Mucosa of stomach (tissue), 1 donor: Measurements from ENCODE around the gene RPL28.
"Not testable (repeated sequence)": the region's sequence is repeated elsewhere in the genome, so short reads cannot be mapped to it uniquely, and the experiment has no call there.

ENCODE experiments used
- H3K27me3 ChIP-seq: one replicate; pipeline ENCODE4 v1.7.0; 2013; ENCODE audit warnings: mild to moderate bottlenecking, low read length; ENCODE audit not compliant: control insufficient read depth, insufficient read depth
- H3K36me3 ChIP-seq: one replicate; pipeline ENCODE4 v1.7.0; 2013; ENCODE audit warnings: low read length; ENCODE audit not compliant: control insufficient read depth, insufficient read depth
- H3K4me1 ChIP-seq: one replicate; pipeline ENCODE4 v1.7.0; 2013; ENCODE audit warnings: mild to moderate bottlenecking, low read length; ENCODE audit not compliant: control insufficient read depth, insufficient read depth
- H3K4me3 ChIP-seq: one replicate; pipeline ENCODE4 v1.7.0; 2013; ENCODE audit warnings: low read length
- H3K9ac ChIP-seq: one replicate; pipeline ENCODE4 v1.7.0; 2013; ENCODE audit warnings: mild to moderate bottlenecking, low read length, moderate library complexity
- H3K9me3 ChIP-seq: one replicate; pipeline ENCODE4 v1.7.0; 2013; ENCODE audit warnings: mild to moderate bottlenecking, low read length, moderate library complexity; ENCODE audit not compliant: control insufficient read depth
- donor health status: Pancreatic carcinoma.

Gene RPL28

GRCh38 chr19:55398200-55398925, 12.6 kb downstream of the RPL28 start:
- Histone ChIP-seq H3K4me1 (no peaks in the 10 kb centered on the region), H3K36me3 (peaks cover 12% of the 10 kb centered on the region), H3K9me3 (no peaks in the 10 kb centered on the region), H3K4me3 (no peak overlapping the region), H3K27me3 (no peaks in the 10 kb centered on the region), H3K9ac (no peak overlapping the region)

- H3K9me3 ChIP-seq: no peaks in the 10 kb centered on the region
- H3K4me1 ChIP-seq: no peaks in the 10 kb centered on the region
- no peak overlapping the region for H3K9ac ChIP-seq
- H3K36me3 ChIP-seq: peaks cover 12% of the 10 kb centered on the region
- no peak overlapping the region for H3K4me3 ChIP-seq
- H3K27me3 ChIP-seq: no peaks in the 10 kb centered on the region
These were observed 14.8 kb downstream of the RPL28 start for GRCh38 chr19:55400281-55401087.

DNA sequence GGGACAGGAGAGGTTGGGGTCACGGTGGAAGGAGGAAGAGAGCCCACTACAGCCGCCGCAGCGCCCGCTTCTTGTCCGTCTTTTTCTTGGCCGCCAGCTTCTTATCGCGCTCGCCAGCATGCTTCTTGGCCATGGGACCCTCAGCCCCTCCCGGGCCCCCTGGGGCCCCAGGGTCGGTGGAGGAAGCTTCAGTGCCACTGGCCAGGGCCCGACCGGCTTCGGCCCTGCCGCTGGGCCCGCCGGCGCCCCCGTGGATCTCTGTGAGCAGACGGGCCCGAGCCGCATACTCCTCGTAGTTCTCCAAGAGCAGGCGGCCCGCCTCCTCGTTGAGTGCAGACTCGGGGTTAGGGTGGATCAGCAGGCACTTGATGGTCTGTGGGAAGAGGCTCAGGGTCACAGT, 15.7 kb downstream of the RPL28 start:
- H3K36me3 ChIP-seq: peaks cover 12% of the 10 kb centered on the region
- not testable (repeated sequence) for H3K27me3 ChIP-seq, H3K4me1 ChIP-seq, H3K9me3 ChIP-seq, H3K4me3 ChIP-seq, H3K9ac ChIP-seq

GRCh38 chr19:55402509-55402908, 16.8 kb downstream of the RPL28 start:
- peaks cover 12% of the 10 kb centered on the region for H3K36me3 ChIP-seq
- peaks cover 11% of the 10 kb centered on the region for H3K4me1 ChIP-seq
- H3K4me3 ChIP-seq: no peak overlapping the region

DNA sequence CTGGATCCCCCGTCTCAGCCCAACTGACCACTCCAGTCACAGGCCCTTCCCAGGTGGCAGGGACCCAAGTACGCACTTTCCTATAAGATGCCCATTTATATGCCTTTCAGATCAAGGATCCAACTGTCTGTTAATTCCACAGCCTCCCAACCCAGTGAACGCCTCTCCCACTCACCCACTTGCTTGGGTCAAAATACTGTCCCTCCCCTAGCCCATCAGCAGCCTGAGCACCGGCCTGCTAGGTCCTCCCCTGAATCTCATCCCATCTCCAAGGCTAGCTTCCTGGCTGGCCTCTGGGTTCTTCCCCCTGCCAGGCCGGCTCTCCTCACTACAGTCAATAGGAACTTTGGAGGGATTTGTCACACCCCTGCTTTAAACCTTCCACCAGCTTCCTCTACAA, 19.9 kb downstream of the RPL28 start:
- Histone ChIP-seq H3K4me3 (no peak overlapping the region), H3K4me1 (peaks cover 16% of the 10 kb centered on the region), H3K36me3 (peaks cover 12% of the 10 kb centered on the region), H3K9ac (peak overlapping the region; percentile 3), H3K27me3 (no peaks in the 10 kb centered on the region), H3K9me3 (no peaks in the 10 kb centered on the region)

More at GRCh38 chr19:55402509-55402908, 16.8 kb downstream of the RPL28 start:
- no peak overlapping the region for H3K9ac ChIP-seq
- no peaks in the 10 kb centered on the region for H3K27me3 ChIP-seq
- no peaks in the 10 kb centered on the region for H3K9me3 ChIP-seq

GRCh38 chr19:55406091-55406825, 20.5 kb downstream of the RPL28 start:
- no peaks in the 10 kb centered on the region for H3K27me3 ChIP-seq
- peak overlapping the region; percentile 84 for H3K9ac ChIP-seq
- H3K36me3 ChIP-seq: peaks cover 12% of the 10 kb centered on the region
- H3K4me3 ChIP-seq: peak overlapping the region; percentile 44
- H3K9me3 ChIP-seq: no peaks in the 10 kb centered on the region
- H3K4me1 ChIP-seq: peaks cover 16% of the 10 kb centered on the region

DNA sequence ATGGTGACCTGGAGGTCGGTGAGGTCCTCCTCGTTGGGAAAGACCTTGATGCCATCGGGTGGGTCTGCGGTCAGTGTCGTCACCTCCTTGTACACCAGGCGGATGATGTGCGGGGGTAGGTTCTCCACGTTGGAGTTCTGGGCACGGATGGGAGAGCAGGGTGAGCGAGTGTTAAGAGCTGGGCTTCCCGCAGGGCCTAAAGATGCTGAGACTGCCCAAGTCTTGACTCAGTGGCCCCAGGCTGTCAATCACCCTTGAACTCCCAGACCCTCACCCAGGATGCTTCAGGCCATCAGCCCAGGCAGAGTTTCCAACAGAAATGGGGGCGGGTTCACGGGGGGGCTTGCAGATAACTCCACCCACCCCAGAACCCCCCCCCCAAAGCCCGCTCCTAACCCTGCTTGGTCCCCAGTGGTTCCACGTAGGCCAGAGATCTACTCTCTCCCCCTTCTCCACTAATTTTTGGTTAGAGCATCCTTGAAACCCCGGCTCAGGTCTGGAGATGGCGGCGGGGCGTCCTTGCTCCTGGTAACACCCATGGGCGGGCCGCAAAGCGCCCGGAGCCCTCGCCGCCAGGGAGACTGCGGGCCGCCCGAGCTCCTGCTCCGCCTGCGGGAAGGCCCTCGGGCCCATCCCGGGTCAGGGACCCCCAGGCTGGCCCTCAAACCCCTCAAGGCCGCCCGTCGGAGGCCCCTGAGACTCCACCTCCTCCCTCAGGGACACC, 21.3 kb downstream of the RPL28 start:
- Histone ChIP-seq H3K9ac (peak overlapping the region; percentile 84), H3K4me1 (peaks cover 16% of the 10 kb centered on the region)

GRCh38 chr19:55407550-55407799, 21.7 kb downstream of the RPL28 start, which contains the start of gene UBE2S:
Gene UBE2S (minus strand): TSS chr19:55407788. CDS start chr19:55407589, 199 bp downstream.
- Histone ChIP-seq H3K9ac (peak within 1 kb of the TSS; percentile 84), H3K4me3 (peak within 1 kb of the TSS; percentile 44), H3K4me1 (peaks cover 16% of the 10 kb centered on the region)
- H3K36me3 ChIP-seq, H3K9me3 ChIP-seq, H3K27me3 ChIP-seq: not testable (repeated sequence)

More for the DNA sequence above, 21.3 kb downstream of the RPL28 start:
- Histone ChIP-seq H3K36me3 (peaks cover 9% of the 10 kb centered on the region), H3K4me3 (peak overlapping the region; percentile 44), H3K9me3 (no peaks in the 10 kb centered on the region), H3K27me3 (no peaks in the 10 kb centered on the region)

- peak overlapping the region; percentile 84 for H3K9ac ChIP-seq
These were observed 22.2 kb downstream of the RPL28 start for GRCh38 chr19:55407800-55408532.

DNA sequence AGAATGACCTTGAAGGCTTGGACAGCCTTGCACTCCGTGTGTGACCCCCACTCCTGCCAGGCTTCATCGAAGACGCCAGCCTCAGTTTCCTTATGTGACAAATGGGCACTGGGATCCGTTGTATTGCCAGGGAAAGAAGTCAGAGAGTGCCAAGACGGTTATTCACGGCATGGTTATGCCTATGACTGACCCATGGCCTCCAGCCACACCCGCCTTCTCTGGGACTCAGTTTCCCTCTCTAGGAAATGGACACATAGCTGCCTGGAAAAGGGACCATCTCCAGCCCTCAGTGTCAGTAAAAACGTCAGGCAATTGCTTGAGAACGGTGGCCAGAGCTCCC, 22.8 kb downstream of the RPL28 start:
- peak overlapping the region; percentile 11 for H3K9ac ChIP-seq
- peak overlapping the region; percentile 6 for H3K4me3 ChIP-seq
- H3K36me3 ChIP-seq: no peaks in the 10 kb centered on the region

More at GRCh38 chr19:55407800-55408532, 22.2 kb downstream of the RPL28 start:
- no peaks in the 10 kb centered on the region for H3K36me3 ChIP-seq
- no peaks in the 10 kb centered on the region for H3K27me3 ChIP-seq
- no peaks in the 10 kb centered on the region for H3K9me3 ChIP-seq
- peak overlapping the region; percentile 6 for H3K4me3 ChIP-seq
- peaks cover 16% of the 10 kb centered on the region for H3K4me1 ChIP-seq

DNA sequence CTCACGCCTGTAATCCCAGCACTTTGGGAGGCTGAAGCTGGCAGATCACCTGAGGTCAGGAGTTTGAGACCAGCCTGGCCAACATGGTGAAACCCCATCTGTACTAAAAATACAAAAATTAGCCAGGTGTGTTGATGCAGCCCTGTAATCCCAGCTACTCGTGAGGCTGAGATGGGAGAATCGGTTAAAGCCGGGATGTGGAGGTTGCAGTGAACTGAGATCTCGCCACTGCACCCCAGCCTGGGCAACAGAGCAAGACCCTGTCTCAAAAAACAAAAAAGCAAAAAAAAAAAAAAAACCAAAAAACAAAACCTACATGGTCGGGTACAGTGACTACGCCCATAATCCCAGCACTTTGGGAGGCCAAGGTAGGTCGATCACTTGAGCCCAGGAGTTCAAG, 23.4 kb downstream of the RPL28 start:
- not testable (repeated sequence) for H3K9me3 ChIP-seq, H3K4me3 ChIP-seq, H3K9ac ChIP-seq, H3K36me3 ChIP-seq, H3K27me3 ChIP-seq
- peaks cover 16% of the 10 kb centered on the region for H3K4me1 ChIP-seq

More for the DNA sequence above, 22.8 kb downstream of the RPL28 start:
- no peaks in the 10 kb centered on the region for H3K27me3 ChIP-seq
- no peaks in the 10 kb centered on the region for H3K9me3 ChIP-seq
- H3K4me1 ChIP-seq: peaks cover 16% of the 10 kb centered on the region
